ENCODE results near the gene S100B. TPM values are rescaled to one million over a fixed set of nuclear protein-coding genes. Genes with fewer than 3 reads are reported as not detected.

The S100B gene
- total RNA-seq, 4 donors from 2014 or later: 0.89 to 4.9 TPM; not detected in 2

- WGBS, 2 donors: 89 to 93% methylated on average over 2 of the region's 2 CpGs
Measured at GRCh38 chr21:46570119-46570518, 34.8 kb downstream of the S100B start.

GRCh38 chr21:46569081-46569480 lies 35.8 kb downstream of the S100B start:
- Histone ChIP-seq H3K4me3 (replicated peaks in 1 of 3) (no peak overlapping the region), H3K4me1 (no peaks in the 10 kb centered on the region), H3K9me3 (no peaks in the 10 kb centered on the region), H3K27me3 (no peaks in the 10 kb centered on the region), H3K27ac (no peak overlapping the region), H3K36me3 (peaks cover 28 to 37% of the 10 kb centered on the region in 2 donors)
- no peak for DNase-seq
- intact Hi-C loops (cut with DNase I): no loop called here
- TF ChIP-seq POLR2A (IDR thresholded peaks at IDR 0.05): no peak
- 93 to 98% methylated on average over 1 of the region's 1 CpG for WGBS, 2 donors

More at GRCh38 chr21:46570119-46570518, 34.8 kb downstream of the S100B start:
- Histone ChIP-seq H3K4me1 (no peaks in the 10 kb centered on the region), H3K4me3 (replicated peaks in 1 of 3) (no peak overlapping the region), H3K27me3 (no peaks in the 10 kb centered on the region), H3K27ac (no peak overlapping the region), H3K36me3 (peaks cover 28 to 33% of the 10 kb centered on the region in 2 donors), H3K9me3 (no peaks in the 10 kb centered on the region)
- intact Hi-C loops (cut with DNase I): no loop called here
- TF ChIP-seq CTCF (IDR thresholded peaks at IDR 0.05): no peak
- TF ChIP-seq POLR2A (IDR thresholded peaks at IDR 0.05): no peak
- no peak for DNase-seq

- no peak for DNase-seq
- H3K36me3 ChIP-seq: peaks cover 28 to 41% of the 10 kb centered on the region in 2 donors
- H3K4me1 ChIP-seq: no peaks in the 10 kb centered on the region
- H3K27ac ChIP-seq: no peak overlapping the region
- intact Hi-C loops (cut with DNase I): no loop called here
- WGBS, 2 donors: 94 to 96% methylated on average over 4 of the region's 4 CpGs
- H3K27me3 ChIP-seq: no peaks in the 10 kb centered on the region
- H3K9me3 ChIP-seq: no peaks in the 10 kb centered on the region
- TF ChIP-seq CTCF (IDR thresholded peaks at IDR 0.05) (no peak), POLR2A (IDR thresholded peaks at IDR 0.05) (no peak)
- H3K4me3 ChIP-seq (replicated peaks in 1 of 3): no peak overlapping the region
Measured at GRCh38 chr21:46568562-46568961, 36.3 kb downstream of the S100B start.

GRCh38 chr21:46567348-46567747 lies 37.5 kb downstream of the S100B start:
- Histone ChIP-seq H3K27ac (no peak overlapping the region), H3K4me3 (replicated peaks in 1 of 3) (no peak overlapping the region), H3K27me3 (no peaks in the 10 kb centered on the region), H3K9me3 (no peaks in the 10 kb centered on the region), H3K36me3 (peaks cover 36 to 41% of the 10 kb centered on the region in 2 donors), H3K4me1 (no peaks in the 10 kb centered on the region)
- 92 to 98% methylated on average over 9 to 15 of the region's 15 CpGs for WGBS, 2 donors
- DNase-seq: no peak
- TF ChIP-seq POLR2A (IDR thresholded peaks at IDR 0.05) (no peak), CTCF (IDR thresholded peaks at IDR 0.05) (no peak)
- intact Hi-C loops (cut with DNase I): no loop called here

GRCh38 chr21:46564391-46564790 lies 40.5 kb downstream of the S100B start:
- H3K36me3 ChIP-seq: peaks cover 33 to 42% of the 10 kb centered on the region in 2 donors
- peaks cover 0 to 12% of the 10 kb centered on the region in 2 donors for H3K4me1 ChIP-seq
- no peak overlapping the region for H3K4me3 ChIP-seq (replicated peaks in 1 of 3)
- WGBS, 2 donors: 96 to 97% methylated on average over 9 to 10 of the region's 10 CpGs
- TF ChIP-seq POLR2A (IDR thresholded peaks at IDR 0.05) (no peak), CTCF (IDR thresholded peaks at IDR 0.05) (no peak)
- H3K27ac ChIP-seq: no peak overlapping the region
- no peak for DNase-seq
- intact Hi-C loops (cut with DNase I): no loop called here
- H3K9me3 ChIP-seq: no peaks in the 10 kb centered on the region
- no peaks in the 10 kb centered on the region for H3K27me3 ChIP-seq
